ENCODE results near the gene LRCH1.

The LRCH1 gene

DNA sequence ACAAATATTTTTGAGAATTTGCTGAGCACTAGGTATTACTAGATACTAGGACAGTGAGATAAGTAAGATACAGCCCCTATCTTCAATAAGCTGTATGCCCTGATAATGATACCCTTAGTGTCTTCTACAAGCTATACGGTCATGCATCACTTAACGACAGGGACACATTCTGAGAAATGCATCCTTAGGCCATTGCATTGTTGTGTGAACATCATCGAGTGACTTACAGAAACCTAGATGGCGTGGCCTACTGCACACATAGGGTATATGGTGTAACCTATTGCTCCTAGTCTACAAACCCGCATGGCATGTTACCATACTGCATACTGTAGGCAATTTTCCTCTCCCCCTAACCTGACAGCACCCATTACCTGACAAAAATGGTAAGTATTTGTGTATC lies 64.9 kb downstream of the LRCH1 start:
- DNase-seq: no peak

DNA sequence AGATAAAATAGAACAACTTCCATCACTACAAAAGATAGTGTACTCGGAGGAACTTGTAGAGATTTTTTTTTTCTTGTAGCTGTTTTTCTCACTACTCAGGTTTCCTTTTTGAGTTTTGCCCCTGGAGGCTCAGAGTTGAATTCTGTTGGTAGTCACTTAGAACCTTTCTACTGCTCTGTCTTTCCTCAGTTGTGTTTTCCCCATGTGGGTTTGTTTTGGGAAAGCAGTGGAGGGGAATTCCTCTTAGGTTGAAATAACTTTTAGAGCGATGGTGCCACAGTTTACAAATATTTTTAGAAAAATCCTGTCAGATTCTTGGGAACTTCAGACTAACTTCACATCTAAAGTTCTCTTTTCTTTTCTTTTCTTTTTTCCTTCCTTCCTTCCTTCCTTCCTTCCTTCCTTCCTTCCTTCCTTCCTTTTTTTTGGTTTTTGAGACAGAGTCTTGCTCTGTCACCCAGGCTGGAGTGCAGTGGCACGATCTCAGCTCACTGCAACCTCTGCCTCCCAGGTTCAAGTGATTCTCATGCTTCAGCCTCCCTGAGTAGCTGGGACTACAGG lies 65.8 kb downstream of the LRCH1 start:
- no peak for DNase-seq

GRCh38 chr13:46620029-46620428 lies 67.1 kb downstream of the LRCH1 start:
- DNase-seq: no peak

- no peak for DNase-seq
These were observed 67.5 kb downstream of the LRCH1 start for GRCh38 chr13:46620471-46620870.

DNA sequence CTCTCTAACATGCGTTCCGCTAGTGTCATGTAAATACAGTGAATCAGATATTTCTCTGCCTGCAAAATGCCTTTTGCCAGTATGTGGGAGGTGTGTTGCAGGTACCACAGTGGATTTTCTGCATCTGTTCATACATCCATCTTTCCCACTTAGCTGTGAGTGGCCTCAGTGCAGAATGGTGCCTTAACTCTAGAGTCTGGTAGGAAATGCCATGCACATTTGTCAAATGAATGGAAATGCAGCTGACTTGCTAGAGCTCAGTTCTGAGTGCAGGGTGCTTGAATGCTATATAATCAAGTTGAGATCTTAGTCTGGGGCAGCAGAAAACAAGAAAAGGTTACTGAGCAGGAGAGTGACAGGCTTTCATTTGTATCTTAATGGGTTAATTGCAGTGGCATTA lies 68.2 kb downstream of the LRCH1 start:
- DNase-seq: no peak

DNA sequence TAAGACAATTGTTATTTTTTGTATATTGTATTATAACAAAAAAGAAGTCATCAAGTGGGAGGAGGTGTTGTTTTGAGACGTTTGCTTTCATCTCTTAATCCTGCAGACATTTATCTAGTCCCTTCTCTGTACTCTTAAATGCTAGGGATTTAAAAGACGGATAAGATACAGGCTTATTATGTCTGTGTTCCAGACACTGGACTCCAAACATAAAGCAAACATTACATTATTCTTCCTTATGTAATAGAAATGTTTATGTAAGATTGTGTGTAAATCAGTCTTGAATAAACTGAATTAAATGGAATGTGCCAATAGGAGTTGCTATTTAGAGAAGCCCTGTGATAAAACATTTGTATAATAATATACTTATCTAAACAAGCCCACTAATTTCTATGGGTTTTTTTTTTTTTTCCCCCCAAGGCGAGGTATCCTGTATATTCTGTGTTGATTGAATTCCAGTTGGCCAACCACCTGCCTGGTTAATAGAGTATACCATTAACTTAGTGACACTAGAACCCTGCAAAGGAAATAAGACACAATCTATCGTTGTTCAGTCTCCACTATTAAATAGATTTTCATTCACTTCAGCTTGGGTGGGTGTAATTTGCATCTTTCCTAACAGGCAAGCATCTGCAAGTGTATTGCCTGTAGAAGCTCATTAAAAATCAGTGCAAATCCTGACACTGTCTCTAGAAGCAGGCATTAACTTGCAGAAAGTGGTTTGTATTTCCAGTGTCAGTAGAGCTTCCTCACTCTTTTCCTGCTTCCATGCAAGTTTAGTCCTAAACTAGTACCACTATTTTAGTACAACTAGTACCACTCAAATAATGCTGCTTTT lies 69.0 kb downstream of the LRCH1 start:
- no peak for DNase-seq

GRCh38 chr13:46622630-46623256 lies 69.8 kb downstream of the LRCH1 start:
- no peak for DNase-seq

- DNase-seq: no peak
These were observed 71.4 kb downstream of the LRCH1 start for GRCh38 chr13:46624353-46624752.

DNA sequence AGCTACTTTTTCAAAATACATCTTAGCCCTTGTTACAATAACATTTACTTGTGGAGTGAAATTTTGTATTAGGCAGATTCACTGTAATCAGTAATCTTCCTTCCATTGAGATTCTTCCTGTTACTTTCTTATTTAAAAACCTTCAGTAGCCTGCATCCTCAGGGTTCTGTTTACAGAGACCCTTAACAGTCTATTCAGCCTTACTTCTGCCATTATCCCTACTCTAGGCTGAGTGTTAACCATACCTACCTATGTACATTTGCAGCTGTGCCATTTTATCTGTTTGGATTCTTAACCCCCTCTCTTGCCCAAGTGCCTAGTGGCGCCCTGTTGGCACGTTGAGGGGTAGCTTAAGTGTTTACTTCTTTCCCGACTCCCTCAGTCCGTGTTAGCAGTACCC lies 71.9 kb downstream of the LRCH1 start:
- DNase-seq: no peak

DNA sequence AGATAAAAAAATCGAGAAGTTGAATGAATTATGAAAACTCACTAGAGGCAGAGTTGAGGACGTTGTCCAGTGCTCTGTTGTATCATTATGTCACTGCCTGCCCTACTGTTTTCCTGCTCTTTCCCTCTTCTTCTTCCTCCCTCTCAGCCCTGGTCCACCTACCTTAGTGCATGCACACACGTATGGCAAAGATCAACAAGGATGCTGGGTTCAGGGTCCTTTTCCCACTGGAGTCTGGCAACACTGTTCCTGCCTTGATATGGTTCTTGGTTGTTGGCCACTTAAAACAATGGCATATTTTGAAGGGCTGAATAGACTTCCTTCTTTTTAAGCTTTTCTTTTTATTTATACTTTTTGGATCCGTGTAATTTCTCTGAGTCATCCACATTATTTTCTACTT lies 74.5 kb downstream of the LRCH1 start:
- DNase-seq: no peak

DNA sequence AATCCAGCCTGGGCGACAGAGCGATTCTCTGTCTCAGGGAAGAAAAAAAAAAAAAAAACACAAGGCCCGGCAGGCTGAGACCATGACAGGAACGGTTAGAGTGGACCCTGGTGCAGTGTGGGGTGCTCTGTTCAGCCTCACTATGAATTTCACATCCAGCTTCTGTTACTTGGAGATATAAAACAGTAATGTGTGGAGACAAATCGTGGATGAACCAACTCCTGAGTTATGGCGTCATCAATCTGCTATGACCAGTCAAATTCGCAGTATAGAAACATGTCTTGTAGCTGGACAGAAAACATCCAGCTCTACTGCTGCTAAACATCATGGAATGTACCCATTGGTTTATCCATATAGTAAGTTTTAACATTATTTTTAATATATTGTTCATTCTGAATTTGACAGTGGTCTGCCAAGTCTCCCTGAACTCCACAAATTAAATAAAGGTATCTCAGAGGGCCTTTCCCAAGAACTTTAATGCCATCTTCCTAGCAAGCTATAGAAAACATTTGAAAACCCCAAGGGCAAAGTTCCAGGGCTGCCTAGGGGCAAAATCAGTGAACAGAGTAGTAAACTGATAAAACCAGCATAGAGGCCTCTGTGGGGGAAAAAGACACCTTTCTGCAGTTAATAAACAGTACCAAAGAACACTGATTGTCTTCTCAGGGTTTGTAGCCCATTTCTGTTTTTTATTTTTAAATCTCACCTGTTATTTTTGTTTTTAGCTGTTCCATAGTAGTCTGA lies 75.8 kb downstream of the LRCH1 start:
- no peak for DNase-seq

GRCh38 chr13:46629811-46630413 lies 76.9 kb downstream of the LRCH1 start:
- no peak for DNase-seq

GRCh38 chr13:46630431-46631178 lies 77.6 kb downstream of the LRCH1 start:
- DNase-seq: no peak

GRCh38 chr13:46631179-46631542 lies 78.2 kb downstream of the LRCH1 start:
- DNase-seq: no peak

- DNase-seq: no peak
These were observed 79.2 kb downstream of the LRCH1 start for GRCh38 chr13:46632176-46632575.

GRCh38 chr13:46633416-46633815 lies 80.4 kb downstream of the LRCH1 start:
- no peak for DNase-seq

- DNase-seq: no peak
These were observed 83.5 kb downstream of the LRCH1 start for GRCh38 chr13:46636451-46636850.

DNA sequence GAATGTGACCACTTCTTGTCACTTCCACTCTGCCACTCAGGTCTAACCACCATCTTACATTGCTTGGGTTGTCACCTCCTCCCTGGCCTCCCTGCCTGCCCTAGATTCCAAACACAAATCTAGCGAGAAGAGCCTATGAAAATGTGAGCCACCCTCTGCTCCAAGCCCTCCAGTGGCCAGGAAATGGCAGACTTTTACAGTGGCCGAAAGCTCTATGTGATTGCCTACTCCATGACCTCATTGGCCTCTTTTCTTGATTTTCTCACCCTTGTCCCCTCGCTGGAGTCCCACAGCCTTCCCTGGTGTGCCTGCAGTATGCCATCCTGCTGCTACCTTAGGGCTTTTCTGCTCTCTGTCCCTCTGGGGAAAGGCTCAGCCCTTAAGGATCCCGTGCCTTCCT lies 84.2 kb downstream of the LRCH1 start:
- no peak for DNase-seq

DNA sequence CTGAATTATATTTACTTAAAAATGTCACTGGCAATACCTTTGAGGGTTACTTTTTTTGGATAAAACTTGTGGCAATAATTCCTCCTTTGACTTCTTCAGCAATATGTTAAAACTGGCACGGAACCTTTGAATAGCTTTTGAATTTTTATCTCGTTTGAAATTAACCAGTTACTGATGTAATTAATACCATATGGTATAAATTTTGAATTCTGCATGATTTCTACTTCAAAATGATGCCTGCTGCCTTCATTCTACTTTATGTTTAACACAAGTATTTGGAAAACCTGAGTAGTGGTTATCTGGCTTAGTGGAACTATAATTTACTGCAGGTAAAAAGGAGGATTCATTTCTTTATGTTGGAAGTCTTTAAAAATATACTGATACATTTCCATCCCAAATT lies 85.3 kb downstream of the LRCH1 start:
- no peak for DNase-seq

- DNase-seq: no peak
These were observed 86.3 kb downstream of the LRCH1 start for GRCh38 chr13:46639033-46639981.

DNA sequence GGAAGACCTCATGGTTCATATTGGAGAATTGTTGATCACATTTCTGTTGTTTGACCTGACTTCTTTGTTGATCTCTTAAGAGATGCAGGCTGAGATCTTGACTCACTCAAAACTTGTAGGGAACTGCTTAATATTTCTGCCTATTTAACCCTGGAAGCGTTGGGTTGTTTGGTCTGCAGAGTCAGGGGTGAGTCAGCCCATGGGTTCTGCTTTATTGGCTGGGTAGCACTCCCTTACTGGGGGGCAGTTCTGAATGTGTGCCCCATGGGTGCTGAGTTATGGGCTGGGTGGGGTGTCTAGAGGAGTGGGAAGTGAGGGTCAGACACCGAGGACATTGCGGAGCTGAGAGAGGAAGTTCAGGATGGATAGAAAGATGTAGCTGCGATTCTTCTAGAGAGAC lies 87.9 kb downstream of the LRCH1 start:
- no peak for DNase-seq
